Panc1 (cell line): ENCODE data around the gene GALNT16. TPM values are rescaled to one million over a fixed set of nuclear protein-coding genes. Genes with fewer than 3 reads are reported as not detected.

Experiments used
- ATAC-seq: fragments of 200-7000 bp; cut with Tn5 transposase; 2 replicates; pipeline ENCODE4 v1.9.1; 2020; ENCODE audit warnings: mild to moderate bottlenecking, moderate library complexity
- BruUV-seq: library from RNA; stranded (reverse); fragments of 400-500 nt; replicated peaks from 2 replicates; lab custom pipeline; 2021; lab: Mats Ljungman, UMichigan
- CTCF ChIA-PET: fragments of 300-600 bp; sonication (Branson Sonifier 250); formaldehyde crosslinking; loops from one replicate; lab custom pipeline; 2022; ENCODE audit warnings: antibody characterized with exemption; lab: Charles Lee
- POLR2A ChIA-PET: fragments of 300-600 bp; sonication (Branson Sonifier 250); formaldehyde crosslinking; loops from one replicate; lab custom pipeline; 2022; ENCODE audit warnings: antibody characterized with exemption; lab: Charles Lee
- DNase-seq: peaks from one replicate; pipeline ENCODE4 v3.0.0-alpha.2; 2010; ENCODE audit warnings: low read depth, low spot score
- H3K27ac ChIP-seq: 2 replicates; pipeline ENCODE4 v1.5.1; 2011; ENCODE audit warnings: mild to moderate bottlenecking, low read length, inconsistent platforms
- H3K27me3 ChIP-seq: fragments of 200-500 bp; sonication (Bioruptor generic); 2 replicates; pipeline ENCODE4 v1.6.0; 2014; ENCODE audit warnings: low read length, inconsistent platforms; ENCODE audit not compliant: control insufficient read depth, insufficient read depth
- H3K36me3 ChIP-seq: fragments of 200-500 bp; sonication (Bioruptor generic); 2 replicates; pipeline ENCODE4 v1.5.1; 2014; ENCODE audit warnings: inconsistent platforms, mild to moderate bottlenecking, low read length, moderate library complexity; ENCODE audit not compliant: control insufficient read depth, insufficient read depth
- H3K4me1 ChIP-seq: 2 replicates; pipeline ENCODE4 v1.5.1; 2011; ENCODE audit warnings: inconsistent platforms, mild to moderate bottlenecking, low read length, moderate library complexity; ENCODE audit not compliant: control insufficient read depth, insufficient read depth
- H3K4me3 ChIP-seq, 2 experiments: 2 replicates each; pipeline ENCODE4 v1.5.1; 2011 to 2012; ENCODE audit warnings: low read depth in 2 of 2, low read length in 2 of 2, mild to moderate bottlenecking in 2 of 2, inconsistent platforms in 1 of 2, moderate library complexity in 1 of 2
- H3K9me3 ChIP-seq: fragments of 200-500 bp; sonication (Bioruptor generic); 2 replicates; pipeline ENCODE4 v1.5.1; 2014; ENCODE audit warnings: low read depth, mild to moderate bottlenecking, inconsistent platforms, low read length, moderate library complexity; ENCODE audit not compliant: control insufficient read depth, insufficient read depth
- POLR2AphosphoS5 ChIP-seq: IDR thresholded peaks from 2 replicates; pipeline ENCODE4 v1.6.1; 2012; ENCODE audit warnings: mild to moderate bottlenecking, low read depth, low read length, moderate library complexity
- SIN3A ChIP-seq: IDR thresholded peaks from 2 replicates; pipeline ENCODE4 v1.6.1; 2012; ENCODE audit warnings: low read depth, mild to moderate bottlenecking, low read length, moderate library complexity, borderline replicate concordance; ENCODE audit not compliant: insufficient read depth
- TCF7L2 ChIP-seq: IDR thresholded peaks from 2 replicates; pipeline ENCODE4 v1.6.1; 2011; ENCODE audit warnings: mild to moderate bottlenecking, low read depth, low read length, inconsistent platforms
- in situ Hi-C: cut with HindIII; loops from 2 replicates; pipeline ENCODE4 v1.10.0; 2016; ENCODE audit warnings: low sequenced_read_pairs, low pct_unique_long_range_greater_than_20kb
- intact Hi-C: fragments of 100-400 bp; cut with micrococcal nuclease; formaldehyde crosslinking; loops from one replicate; pipeline ENCODE4 v1.10.0; 2022; ENCODE audit not compliant: unreplicated experiment
- total RNA-seq: library from RNA; stranded (reverse); gene quantifications from one replicate; pipeline ENCODE4 v1.2.1, GENCODE V29; 2021; ENCODE audit not compliant: unreplicated experiment
- TF ChIP-seq, protein P1 (sequence below): fragments of 450-650 bp; IDR thresholded peaks from 2 replicates; pipeline ENCODE4 v1.5.1; 2017; ENCODE audit warnings: mild to moderate bottlenecking
- TF ChIP-seq, protein P2 (sequence below), 2 experiments: IDR thresholded peaks; 2 replicates each; pipeline ENCODE4 v1.6.1; 2011 to 2012; ENCODE audit warnings: low read depth in 2 of 2, control low read depth in 1 of 2, low read length in 1 of 2, mild to moderate bottlenecking in 1 of 2, moderate library complexity in 1 of 2; ENCODE audit not compliant: insufficient read depth in 1 of 2

Gene GALNT16
- total RNA-seq, 1 experiment from 2014 or later, result 0.72 TPM

DNA sequence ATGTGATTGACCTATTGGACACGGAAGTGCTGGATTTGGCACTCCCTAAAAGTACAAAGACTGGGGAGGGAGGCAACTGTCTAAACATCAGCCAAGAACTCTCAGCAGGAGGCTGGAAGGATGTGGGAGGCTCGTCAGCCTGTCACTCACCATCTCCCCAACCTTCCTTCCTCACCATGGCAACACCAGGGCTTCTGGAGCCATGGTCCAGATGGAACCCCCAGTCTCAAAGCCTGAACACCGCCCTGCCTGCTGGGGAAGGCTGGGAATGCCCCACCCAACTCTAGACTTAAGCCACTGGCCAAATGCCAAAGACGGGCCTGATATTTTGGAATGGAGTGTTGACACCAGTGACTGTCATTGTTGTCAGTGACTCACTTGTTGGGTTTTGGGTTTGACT is 55.3 kb downstream of the GALNT16 start:
- no peak for DNase-seq
- no TSS peak for BruUV-seq
- H3K9me3 ChIP-seq, result no peaks in the 10 kb centered on the region
- CTCF ChIA-PET, result no interaction called here
- TF ChIP-seq SIN3A (no peak), POLR2AphosphoS5 (no peak), TCF7L2 (no peak)
- TF ChIP-seq, protein P1, sequence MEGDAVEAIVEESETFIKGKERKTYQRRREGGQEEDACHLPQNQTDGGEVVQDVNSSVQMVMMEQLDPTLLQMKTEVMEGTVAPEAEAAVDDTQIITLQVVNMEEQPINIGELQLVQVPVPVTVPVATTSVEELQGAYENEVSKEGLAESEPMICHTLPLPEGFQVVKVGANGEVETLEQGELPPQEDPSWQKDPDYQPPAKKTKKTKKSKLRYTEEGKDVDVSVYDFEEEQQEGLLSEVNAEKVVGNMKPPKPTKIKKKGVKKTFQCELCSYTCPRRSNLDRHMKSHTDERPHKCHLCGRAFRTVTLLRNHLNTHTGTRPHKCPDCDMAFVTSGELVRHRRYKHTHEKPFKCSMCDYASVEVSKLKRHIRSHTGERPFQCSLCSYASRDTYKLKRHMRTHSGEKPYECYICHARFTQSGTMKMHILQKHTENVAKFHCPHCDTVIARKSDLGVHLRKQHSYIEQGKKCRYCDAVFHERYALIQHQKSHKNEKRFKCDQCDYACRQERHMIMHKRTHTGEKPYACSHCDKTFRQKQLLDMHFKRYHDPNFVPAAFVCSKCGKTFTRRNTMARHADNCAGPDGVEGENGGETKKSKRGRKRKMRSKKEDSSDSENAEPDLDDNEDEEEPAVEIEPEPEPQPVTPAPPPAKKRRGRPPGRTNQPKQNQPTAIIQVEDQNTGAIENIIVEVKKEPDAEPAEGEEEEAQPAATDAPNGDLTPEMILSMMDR, result no peak
- TF ChIP-seq, protein P2, sequence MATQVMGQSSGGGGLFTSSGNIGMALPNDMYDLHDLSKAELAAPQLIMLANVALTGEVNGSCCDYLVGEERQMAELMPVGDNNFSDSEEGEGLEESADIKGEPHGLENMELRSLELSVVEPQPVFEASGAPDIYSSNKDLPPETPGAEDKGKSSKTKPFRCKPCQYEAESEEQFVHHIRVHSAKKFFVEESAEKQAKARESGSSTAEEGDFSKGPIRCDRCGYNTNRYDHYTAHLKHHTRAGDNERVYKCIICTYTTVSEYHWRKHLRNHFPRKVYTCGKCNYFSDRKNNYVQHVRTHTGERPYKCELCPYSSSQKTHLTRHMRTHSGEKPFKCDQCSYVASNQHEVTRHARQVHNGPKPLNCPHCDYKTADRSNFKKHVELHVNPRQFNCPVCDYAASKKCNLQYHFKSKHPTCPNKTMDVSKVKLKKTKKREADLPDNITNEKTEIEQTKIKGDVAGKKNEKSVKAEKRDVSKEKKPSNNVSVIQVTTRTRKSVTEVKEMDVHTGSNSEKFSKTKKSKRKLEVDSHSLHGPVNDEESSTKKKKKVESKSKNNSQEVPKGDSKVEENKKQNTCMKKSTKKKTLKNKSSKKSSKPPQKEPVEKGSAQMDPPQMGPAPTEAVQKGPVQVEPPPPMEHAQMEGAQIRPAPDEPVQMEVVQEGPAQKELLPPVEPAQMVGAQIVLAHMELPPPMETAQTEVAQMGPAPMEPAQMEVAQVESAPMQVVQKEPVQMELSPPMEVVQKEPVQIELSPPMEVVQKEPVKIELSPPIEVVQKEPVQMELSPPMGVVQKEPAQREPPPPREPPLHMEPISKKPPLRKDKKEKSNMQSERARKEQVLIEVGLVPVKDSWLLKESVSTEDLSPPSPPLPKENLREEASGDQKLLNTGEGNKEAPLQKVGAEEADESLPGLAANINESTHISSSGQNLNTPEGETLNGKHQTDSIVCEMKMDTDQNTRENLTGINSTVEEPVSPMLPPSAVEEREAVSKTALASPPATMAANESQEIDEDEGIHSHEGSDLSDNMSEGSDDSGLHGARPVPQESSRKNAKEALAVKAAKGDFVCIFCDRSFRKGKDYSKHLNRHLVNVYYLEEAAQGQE (IDR thresholded peaks at IDR 0.05; ENCODE audit: insufficient read depth in 1 of 2, low read depth in 2 of 2, low read length in 1 of 2), result no peak
- no peak overlapping the region for H3K27ac ChIP-seq
- ATAC-seq, result no peak
- intact Hi-C loops, result no loop called here
- in situ Hi-C loops, result no loop called here
- H3K27me3 ChIP-seq, result no peaks in the 10 kb centered on the region; the same call in 1 of the 2 replicates
- H3K36me3 ChIP-seq, result no peaks in the 10 kb centered on the region
- no peak overlapping the region for H3K4me3 ChIP-seq
- H3K4me1 ChIP-seq, result no peaks in the 10 kb centered on the region
- POLR2A ChIA-PET, result no interaction called here

DNA sequence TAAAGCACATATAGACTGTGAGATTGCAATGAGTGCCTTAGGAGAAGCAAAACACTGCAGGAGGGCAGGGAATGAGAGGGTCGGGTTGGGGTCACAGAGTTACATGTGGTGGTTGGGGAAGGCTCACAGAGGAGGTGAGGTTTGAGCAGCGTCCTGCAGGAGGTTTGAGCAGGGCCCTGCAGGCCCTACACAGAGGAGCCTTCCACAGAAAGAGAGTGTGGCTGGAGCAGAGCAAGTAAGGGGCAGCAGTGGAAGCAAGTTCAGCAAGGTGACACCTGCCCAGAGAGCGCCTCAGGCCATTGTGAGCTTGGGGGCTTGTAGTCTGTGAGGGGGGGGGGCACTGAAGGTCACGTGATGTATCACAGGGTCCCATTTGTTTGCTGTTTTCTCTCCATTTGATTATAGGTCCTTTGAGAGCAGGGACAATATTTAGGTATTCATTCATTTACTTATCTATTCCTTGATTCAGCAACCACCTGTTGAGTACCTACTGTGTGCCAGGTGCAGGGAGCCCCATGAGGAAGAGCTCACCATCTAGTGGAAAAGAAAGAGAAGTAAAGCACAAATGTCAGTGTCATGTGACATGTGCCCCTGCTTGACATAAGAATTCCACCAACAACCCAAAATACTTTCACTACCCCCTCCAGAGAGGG is 56.6 kb downstream of the GALNT16 start:
- BruUV-seq, result no TSS peak
- H3K9me3 ChIP-seq, result no peaks in the 10 kb centered on the region
- no peaks in the 10 kb centered on the region for H3K27me3 ChIP-seq
- H3K27ac ChIP-seq, result no peak overlapping the region
- H3K4me3 ChIP-seq, result no peak overlapping the region
- DNase-seq (no peak), ATAC-seq (0 out of 2 replicates have a peak, but pooled peaks have one; percentile 6)
- intact Hi-C loops (no loop called here), in situ Hi-C loops (no loop called here)
- H3K36me3 ChIP-seq, result no peaks in the 10 kb centered on the region
- no peaks in the 10 kb centered on the region for H3K4me1 ChIP-seq
- CTCF ChIA-PET, result no interaction called here
- POLR2A ChIA-PET, result no interaction called here
- TF ChIP-seq, protein P1, result no peak
- TF ChIP-seq POLR2AphosphoS5 (no peak), SIN3A (no peak), TCF7L2 (no peak)
